ENCODE results near the gene PLEKHA7. TPM values are rescaled to one million over a fixed set of nuclear protein-coding genes. Genes with fewer than 3 reads are reported as not detected.

The PLEKHA7 gene
- total RNA-seq, 3 donors from 2014 or later = 9.8 to 54.6 (median 36.7) TPM

DNA sequence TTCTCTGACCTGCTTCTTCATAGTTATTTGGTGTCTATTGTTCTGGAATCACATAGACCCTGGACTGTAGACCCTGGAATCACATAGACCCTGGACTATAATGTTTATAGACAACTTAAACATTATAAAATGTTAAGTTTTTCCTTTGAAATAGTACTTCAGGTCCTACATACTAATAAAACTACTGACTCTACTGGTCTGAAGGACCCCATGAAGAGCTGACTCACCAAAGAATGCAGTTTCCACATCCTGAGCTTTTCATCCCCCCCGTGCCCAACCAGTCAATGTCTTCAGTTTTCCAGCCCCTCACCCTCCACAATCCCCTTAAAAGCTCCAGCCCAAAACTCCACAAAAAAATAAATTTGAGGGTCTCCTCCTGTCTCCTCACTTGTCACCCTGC lies 6.6 kb upstream of the PLEKHA7 start:
- Histone ChIP-seq H3K4me1 (no peaks in the 10 kb centered on the region), H3K36me3 (no peaks in the 10 kb centered on the region), H3K27ac (no peak overlapping the region), H3K27me3 (no peaks in the 10 kb centered on the region), H3K4me3 (no peak overlapping the region), H3K9me3 (no peaks in the 10 kb centered on the region)
- no peak for TF ChIP-seq POLR2A (IDR thresholded peaks at IDR 0.05)
- no peak for TF ChIP-seq POLR2AphosphoS5 (IDR thresholded peaks at IDR 0.05)
- TF ChIP-seq, protein P1, sequence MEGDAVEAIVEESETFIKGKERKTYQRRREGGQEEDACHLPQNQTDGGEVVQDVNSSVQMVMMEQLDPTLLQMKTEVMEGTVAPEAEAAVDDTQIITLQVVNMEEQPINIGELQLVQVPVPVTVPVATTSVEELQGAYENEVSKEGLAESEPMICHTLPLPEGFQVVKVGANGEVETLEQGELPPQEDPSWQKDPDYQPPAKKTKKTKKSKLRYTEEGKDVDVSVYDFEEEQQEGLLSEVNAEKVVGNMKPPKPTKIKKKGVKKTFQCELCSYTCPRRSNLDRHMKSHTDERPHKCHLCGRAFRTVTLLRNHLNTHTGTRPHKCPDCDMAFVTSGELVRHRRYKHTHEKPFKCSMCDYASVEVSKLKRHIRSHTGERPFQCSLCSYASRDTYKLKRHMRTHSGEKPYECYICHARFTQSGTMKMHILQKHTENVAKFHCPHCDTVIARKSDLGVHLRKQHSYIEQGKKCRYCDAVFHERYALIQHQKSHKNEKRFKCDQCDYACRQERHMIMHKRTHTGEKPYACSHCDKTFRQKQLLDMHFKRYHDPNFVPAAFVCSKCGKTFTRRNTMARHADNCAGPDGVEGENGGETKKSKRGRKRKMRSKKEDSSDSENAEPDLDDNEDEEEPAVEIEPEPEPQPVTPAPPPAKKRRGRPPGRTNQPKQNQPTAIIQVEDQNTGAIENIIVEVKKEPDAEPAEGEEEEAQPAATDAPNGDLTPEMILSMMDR (IDR thresholded peaks at IDR 0.05) = no peak
- no peak for DNase-seq (ENCODE audit: low spot score in 2 of 2)
- intact Hi-C loops (cut with DNase I; ENCODE audit: low total_unique reads) = no loop called here

DNA sequence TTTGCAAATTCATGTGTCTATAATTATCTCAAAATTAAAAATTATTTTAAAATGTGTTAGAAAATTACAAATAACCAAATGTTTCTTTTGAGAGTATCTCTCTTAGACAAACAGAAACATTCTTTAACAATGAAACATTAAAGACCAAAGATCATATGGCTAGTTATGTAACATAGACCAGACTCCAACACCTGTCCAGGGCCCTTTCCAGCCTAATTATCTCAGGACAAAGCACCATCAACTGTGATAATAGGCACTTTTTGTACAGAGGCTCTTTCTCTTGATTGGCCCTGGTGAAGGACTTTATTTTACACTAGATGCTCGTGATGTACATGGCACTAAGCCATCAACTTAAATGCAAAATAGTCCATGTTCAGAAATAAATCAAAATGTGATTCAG lies 5.0 kb upstream of the PLEKHA7 start:
- Histone ChIP-seq H3K27ac (no peak overlapping the region), H3K4me3 (no peak overlapping the region), H3K36me3 (no peaks in the 10 kb centered on the region), H3K27me3 (no peaks in the 10 kb centered on the region), H3K9me3 (no peaks in the 10 kb centered on the region), H3K4me1 (no peaks in the 10 kb centered on the region)
- TF ChIP-seq POLR2A (IDR thresholded peaks at IDR 0.05) = no peak
- TF ChIP-seq POLR2AphosphoS5 (IDR thresholded peaks at IDR 0.05) = no peak
- TF ChIP-seq, protein P1 (IDR thresholded peaks at IDR 0.05) = no peak
- intact Hi-C loops (cut with DNase I; ENCODE audit: low total_unique reads) = loop anchor here (5.0 kb wide), 1 partner anchor 703 kb away; no protein-coding TSS in a partner anchor
- DNase-seq (ENCODE audit: low spot score in 2 of 2) = no peak

DNA sequence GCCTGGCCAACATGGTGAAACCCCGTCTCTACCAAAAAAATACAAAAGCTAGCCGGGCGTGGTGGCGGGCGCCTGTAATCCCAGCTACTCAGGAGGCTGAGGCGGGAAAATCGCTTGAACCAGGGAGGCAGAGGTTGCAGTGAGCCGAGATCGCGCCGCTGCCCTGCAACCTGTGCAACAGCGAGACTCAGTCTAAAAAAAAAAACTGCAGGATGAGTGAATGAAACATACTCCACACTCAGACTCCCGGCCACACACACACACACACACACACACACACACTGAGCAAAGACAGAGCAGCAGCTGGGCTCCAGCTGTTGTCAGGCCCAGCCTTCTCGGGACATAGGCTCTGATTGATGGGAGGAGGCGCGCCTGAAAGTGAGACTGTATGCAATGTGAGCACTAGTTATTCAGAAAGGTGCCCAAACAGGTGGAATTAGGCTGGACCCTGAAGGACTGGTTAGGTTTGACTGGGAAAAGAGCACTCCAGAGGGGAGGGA lies 1.5 kb upstream of the PLEKHA7 start:
- DNase-seq (ENCODE audit: low spot score in 2 of 2) = no peak
- no peaks in the 10 kb centered on the region for H3K36me3 ChIP-seq
- no peak overlapping the region for H3K27ac ChIP-seq
- intact Hi-C loops (cut with DNase I; ENCODE audit: low total_unique reads) = loop anchor here (5.0 kb wide), 1 partner anchor 707 kb away; no protein-coding TSS in a partner anchor
- no peaks in the 10 kb centered on the region for H3K4me1 ChIP-seq
- TF ChIP-seq, protein P1 (IDR thresholded peaks at IDR 0.05) = no peak
- TF ChIP-seq POLR2AphosphoS5 (IDR thresholded peaks at IDR 0.05) = no peak
- no peak for TF ChIP-seq POLR2A (IDR thresholded peaks at IDR 0.05)
- H3K27me3 ChIP-seq = no peaks in the 10 kb centered on the region
- peak overlapping the region in 1 of 3 donors; percentile 79 for H3K4me3 ChIP-seq
- H3K9me3 ChIP-seq = no peaks in the 10 kb centered on the region

DNA sequence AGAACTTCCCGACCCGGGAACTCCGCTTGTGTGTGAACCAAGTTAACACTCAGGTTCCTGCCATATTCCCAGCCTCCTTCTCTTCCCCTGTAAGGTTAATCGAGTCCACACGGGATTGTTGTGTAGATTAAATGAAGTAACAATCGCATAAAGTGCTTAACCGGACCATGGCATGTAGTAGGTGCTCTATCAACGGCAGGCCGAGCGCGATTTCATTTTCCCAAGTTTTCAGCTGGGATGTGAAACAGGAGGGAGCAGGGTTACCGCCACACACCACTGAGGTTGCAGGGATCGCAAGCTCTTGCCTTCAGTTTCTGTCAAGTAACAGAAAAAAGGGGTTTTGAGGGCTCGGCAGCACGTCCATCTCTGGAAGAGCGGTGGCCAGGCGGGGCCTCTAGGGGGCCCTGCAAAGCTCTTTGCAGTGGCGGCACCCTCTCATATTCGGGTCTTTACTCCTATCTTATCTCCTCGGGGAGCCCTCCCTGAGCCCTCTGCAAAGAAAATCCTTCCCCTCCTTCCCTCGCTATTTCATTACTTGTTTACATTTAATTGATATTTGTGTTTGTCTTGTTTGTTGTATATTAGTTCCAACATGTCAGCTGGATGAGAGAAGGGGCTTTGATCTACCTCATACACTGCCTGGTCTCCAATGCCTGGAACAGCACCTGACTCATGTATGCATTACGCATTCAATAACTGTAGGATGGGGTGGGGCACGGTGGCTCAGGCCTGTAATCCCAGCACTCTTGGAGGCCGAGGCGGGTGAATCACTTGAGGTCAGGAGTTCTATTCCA lies 816 bp upstream of the PLEKHA7 start:
- DNase-seq (ENCODE audit: low spot score in 2 of 2) = no peak
- TF ChIP-seq, protein P1 (IDR thresholded peaks at IDR 0.05) = peak in 2 of 3 donors; percentile 23 to 44
- TF ChIP-seq POLR2A (IDR thresholded peaks at IDR 0.05) (no peak), POLR2AphosphoS5 (IDR thresholded peaks at IDR 0.05) (no peak)
- Histone ChIP-seq H3K36me3 (no peaks in the 10 kb centered on the region), H3K27me3 (no peaks in the 10 kb centered on the region), H3K4me1 (no peaks in the 10 kb centered on the region), H3K9me3 (no peaks in the 10 kb centered on the region), H3K27ac (peak overlapping the region; percentile 81 to 87), H3K4me3 (peak overlapping the region; percentile 58 to 83 (median 79))
- intact Hi-C loops (cut with DNase I; ENCODE audit: low total_unique reads) = loop anchor here (5.0 kb wide), 1 partner anchor 707 kb away; no protein-coding TSS in a partner anchor

All from breast epithelium (tissue), 4 donors.